NCI-H69 (cell line): ENCODE results near the gene PARPBP.
"Not testable (repeated sequence)": the region's sequence is repeated elsewhere in the genome, so short reads cannot be mapped to it uniquely, and the experiment has no call there.

ENCODE experiments used
- DNase-seq: peaks from one replicate; lab custom pipeline; 2025; lab: John Stamatoyannopoulos, UW

Gene PARPBP, protein sequence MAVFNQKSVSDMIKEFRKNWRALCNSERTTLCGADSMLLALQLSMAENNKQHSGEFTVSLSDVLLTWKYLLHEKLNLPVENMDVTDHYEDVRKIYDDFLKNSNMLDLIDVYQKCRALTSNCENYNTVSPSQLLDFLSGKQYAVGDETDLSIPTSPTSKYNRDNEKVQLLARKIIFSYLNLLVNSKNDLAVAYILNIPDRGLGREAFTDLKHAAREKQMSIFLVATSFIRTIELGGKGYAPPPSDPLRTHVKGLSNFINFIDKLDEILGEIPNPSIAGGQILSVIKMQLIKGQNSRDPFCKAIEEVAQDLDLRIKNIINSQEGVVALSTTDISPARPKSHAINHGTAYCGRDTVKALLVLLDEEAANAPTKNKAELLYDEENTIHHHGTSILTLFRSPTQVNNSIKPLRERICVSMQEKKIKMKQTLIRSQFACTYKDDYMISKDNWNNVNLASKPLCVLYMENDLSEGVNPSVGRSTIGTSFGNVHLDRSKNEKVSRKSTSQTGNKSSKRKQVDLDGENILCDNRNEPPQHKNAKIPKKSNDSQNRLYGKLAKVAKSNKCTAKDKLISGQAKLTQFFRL

DNA sequence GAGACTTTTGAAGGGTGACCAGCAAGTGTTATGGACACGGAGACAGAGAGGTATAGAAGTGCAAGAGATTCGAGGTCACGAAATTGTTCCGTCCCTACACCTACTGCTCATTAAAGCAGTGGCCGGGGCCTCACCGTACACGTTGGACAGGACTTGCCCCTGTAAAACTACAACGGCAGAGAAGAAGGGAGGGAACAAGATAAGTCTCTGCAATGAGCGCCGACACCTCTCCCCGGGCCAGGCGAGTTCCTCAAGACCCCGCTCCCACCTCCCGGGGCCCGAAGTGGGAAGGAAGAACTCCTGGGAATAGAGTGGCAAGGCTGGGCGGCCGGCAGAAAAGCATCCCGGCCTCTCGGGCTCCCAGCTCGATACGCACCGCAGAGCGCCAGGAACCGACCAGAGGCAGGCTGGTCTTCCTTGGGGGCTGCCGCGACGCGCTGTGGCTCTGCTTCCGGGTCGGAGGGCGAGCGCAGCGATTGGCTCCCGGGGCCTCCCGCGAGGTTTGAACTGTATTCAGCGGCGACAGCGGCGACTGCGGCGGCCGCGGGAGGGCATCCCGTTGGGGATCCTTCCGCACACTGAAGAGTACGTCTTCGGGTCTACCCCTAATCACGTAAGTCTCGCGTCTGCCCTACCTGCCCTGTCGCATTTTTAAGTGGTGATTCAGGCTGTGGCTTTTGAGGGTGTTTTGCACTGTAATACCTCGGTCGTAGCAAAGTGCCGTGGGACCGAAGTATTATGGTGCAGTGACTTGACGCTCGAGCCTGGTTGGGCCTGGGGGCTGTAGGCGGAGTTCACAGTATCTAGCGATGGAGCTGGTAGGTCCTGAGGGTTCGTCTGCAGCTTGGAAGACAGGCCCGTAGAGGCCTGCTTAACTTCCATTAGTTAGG is at the start of gene PARPBP, which contains the start of gene NUP37:
PARPBP (plus strand) TSS at position 510 of the 890 bp plus-strand sequence. CDS start 3,706 bp downstream, outside the sequence.
NUP37 (minus strand) TSS at position 441 of the 890 bp plus-strand sequence. CDS start 1,596 bp downstream, outside the sequence.
- DNase-seq: peak; percentile 97

DNA sequence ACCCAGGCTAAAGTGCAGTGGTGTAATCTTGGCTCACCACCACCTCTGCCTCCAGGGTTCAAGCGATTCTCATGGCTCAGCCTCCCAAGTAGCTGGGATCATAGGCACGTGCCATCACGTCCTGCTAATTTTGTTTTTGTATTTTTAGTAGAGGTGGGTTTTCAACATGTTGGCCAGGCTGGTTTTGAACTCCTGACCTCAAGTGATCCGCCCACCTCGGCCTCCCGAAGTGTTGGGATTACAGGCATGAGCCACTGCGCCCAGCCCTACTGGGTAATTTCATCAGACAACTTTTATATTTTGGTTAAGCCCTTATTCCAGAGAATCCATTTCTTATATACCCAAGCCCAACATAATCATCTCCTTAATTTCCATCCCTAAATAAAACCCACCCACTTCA is 47.9 kb upstream of the PARPBP start:
- DNase-seq: not testable (repeated sequence)

DNA sequence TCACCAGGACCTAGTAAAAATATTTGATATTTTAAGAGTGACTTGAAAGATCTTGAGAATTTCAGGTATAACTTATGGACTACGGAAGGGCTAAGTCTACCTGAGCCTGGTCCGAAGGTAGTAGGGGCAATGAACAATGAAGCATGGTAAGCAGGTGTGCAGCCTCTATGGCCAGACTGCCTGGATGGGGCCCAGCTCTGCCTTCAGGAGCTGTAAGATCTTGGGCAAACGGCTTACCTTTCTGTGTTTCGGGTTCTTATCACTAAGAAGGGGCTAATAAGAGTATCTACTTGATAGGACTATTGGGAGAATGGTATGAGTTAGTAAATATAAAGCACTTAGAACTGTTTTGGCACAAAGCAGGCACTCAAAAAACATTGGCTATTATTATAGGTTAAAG is 39.1 kb upstream of the PARPBP start:
- no peak for DNase-seq

DNA sequence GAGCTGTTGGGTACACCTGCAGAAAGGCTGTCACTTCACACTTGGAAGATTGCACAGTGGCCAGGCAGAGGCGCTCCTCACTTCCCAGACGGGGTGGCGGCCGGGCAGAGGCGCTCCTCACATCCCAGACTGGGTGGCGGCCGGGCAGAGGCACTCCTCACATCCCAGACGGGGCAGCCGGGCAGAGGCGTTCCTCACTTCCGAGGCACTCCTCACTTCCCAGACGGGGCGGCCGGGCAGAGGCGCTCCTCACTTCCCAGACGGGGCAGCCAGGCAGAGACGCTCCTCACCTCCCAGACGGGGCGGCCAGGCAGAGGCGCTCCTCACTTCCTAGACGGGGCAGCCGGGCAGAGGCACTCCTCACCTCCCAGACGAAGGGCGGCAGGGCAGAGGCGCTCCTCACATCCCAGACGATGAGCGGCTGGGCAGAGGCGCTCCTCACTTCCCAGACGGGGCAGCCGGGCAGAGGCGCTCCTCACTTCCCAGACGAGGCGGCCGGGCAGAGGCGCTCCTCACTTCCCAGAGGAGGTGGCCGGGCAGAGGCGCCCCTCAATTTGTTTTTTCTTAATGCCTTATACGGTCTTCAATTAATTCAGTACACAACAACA is 30.7 kb upstream of the PARPBP start:
- DNase-seq: not testable (repeated sequence)

- no peak for DNase-seq
Observed at GRCh38 chr12:102093319-102093718, 26.7 kb upstream of the PARPBP start.

DNA sequence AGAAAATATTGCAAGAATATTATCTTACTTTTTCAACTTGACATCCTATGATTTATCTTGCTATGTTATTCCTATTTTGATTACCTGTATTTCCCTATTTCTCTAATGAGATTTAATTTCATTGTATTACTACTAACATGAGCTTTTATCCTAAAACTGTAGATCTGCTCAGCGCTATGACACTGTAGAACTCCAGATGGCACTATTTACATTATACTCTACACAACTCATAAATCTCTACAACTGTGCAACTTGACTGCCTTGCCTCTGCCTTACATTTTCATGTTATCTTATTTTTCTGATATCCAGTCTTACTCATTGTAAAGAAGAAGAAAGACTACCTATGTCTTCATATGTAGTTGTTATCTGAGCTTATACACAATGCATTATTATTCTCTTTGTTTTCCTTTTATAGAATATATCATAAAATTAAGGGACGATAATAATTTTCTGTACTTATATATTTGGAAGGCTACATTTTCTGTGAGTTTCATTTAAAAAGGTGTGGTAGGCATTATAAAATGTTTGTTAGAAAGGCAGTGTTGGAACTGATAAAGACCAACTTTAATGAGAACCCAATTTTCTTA is 24.2 kb upstream of the PARPBP start:
- DNase-seq: peak; percentile 73

GRCh38 chr12:102096855-102097254 is 23.1 kb upstream of the PARPBP start:
- peak; percentile 79 for DNase-seq

- no peak for DNase-seq
Observed at GRCh38 chr12:102106905-102107304, 13.1 kb upstream of the PARPBP start.

DNA sequence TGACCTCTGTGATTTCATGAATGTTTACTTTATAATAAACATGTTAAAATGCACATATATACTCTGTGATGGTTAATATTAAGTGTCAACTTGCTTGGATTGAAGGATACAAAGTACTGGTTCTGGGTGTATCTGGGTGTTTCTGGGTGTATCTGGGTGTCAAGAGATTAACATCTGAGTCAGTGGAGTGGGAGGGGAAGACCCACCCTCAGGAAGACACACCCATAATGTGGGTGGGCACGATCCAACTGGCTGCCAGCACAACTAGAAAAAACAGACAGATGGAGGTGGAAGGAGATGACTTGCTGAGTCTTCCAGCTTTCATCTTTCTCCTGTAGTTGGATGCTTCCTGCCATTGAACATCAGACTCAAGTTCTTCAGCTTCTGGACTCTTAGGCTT is 12.0 kb upstream of the PARPBP start:
- DNase-seq: no peak

DNA sequence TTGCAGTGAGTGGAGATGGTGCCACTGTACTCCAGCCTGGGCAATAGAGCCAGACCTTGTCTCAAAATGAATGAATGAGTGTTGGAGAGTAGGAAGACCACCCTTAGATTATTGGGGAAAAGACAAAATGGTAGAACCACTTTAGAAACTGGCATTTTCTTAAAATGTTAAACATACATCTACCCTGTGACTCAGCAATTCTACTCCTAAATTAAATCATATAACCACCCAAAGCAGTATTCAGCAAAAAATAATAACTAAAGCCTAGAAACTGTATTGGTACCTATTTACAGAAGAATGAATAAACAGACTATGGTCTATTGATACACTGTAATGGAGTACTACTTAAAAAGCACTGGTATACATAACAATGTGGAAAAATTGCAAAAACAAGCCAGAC is 9.2 kb upstream of the PARPBP start:
- DNase-seq: no peak

DNA sequence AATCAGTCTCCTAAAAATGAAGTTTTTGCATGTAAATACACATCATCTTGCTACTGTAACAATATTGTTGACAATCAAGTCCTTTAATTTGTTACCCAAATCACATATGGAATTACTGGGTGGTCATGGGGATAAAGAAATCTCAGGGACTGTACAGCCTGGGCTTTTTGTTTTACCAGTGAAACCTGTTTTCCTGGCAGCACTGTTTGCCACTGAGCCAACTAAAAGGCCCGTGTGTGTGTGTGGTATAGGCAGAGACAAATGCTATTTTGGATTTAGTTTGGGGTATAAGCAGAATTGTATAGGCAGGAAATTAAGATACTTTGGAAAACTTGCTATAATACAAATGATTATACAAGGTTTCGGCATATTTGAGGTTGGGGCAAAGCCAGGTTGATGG is 5.8 kb upstream of the PARPBP start:
- no peak for DNase-seq

GRCh38 chr12:102116392-102116791 is 3.6 kb upstream of the PARPBP start:
- no peak for DNase-seq

DNA sequence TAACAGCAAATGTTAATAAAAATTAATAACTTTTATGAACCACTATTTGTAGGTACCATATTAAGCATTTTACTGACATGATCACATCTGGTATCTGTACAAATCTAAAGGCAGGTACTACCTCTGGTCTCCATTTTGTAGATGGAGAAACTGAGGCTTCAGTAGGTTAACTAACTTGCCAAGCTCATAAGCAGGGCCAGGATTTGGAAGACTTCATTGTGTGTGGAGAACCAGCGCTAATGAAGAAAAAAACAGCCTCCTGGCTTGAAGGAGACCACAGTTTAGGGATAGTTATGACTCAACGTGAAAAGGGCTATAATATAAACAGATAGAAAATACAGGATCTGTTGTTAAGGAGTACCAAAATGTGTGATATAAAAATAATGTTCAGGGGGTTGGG is 1.1 kb upstream of the PARPBP start:
- DNase-seq: no peak

DNA sequence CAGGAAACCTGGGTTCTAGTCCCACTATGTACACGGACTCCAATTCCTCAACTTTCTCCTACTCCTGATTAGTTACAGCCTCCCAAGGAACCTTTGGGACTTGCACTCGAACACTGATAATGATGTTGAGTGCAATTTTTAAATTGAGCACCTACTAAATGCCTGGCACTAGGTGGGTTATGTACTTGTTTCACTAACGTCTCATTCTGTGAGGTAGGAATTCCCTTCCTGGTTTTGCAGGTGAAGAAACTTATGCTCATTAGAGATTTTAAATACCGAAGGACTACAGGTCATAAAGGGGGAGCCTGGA is 536 bp downstream of the PARPBP start:
- DNase-seq: no peak

GRCh38 chr12:102120886-102121285 is 903 bp downstream of the PARPBP start:
- peak; percentile 68 for DNase-seq

GRCh38 chr12:102121328-102121727 is 1.3 kb downstream of the PARPBP start:
- not testable (repeated sequence) for DNase-seq

GRCh38 chr12:102130720-102131119 is 10.7 kb downstream of the PARPBP start:
- not testable (repeated sequence) for DNase-seq

DNA sequence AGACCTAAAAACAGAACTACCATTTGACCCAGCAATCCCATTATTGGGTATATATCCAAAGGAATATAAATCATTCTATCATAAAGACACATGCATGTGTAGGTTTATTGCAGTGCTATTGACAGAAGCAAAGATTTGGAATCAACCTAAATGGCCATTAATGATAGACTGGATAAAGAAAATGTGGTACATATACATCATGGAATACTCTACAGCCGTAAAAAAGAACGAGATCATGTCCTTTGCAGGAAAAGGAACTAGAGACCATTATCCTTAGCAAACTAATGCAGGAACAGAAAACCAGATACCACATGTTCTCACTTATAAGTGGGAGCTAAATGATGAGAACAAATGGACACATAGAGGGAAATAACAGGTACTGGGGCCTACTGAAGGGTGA is 11.5 kb downstream of the PARPBP start:
- DNase-seq: not testable (repeated sequence)

DNA sequence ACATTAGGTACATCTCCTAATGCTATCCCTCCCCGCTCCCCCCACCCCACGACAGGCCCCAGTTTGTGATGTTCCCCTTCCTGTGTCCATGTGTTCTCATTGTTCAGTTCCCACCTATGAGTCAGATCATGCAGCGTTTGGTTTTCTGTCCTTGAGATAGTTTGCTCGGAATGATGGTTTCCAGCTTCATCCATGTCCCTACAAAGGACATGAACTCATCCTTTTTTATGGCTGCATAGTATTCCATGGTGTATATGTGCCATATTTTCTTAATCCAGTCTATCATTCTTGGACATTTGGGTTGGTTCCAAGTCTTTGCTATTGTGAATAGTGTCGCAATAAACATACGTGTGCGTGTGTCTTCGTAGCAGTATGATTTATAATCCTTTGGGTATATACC is 17.6 kb downstream of the PARPBP start:
- DNase-seq: not testable (repeated sequence)

GRCh38 chr12:102142866-102143373 is 22.9 kb downstream of the PARPBP start:
- not testable (repeated sequence) for DNase-seq

DNA sequence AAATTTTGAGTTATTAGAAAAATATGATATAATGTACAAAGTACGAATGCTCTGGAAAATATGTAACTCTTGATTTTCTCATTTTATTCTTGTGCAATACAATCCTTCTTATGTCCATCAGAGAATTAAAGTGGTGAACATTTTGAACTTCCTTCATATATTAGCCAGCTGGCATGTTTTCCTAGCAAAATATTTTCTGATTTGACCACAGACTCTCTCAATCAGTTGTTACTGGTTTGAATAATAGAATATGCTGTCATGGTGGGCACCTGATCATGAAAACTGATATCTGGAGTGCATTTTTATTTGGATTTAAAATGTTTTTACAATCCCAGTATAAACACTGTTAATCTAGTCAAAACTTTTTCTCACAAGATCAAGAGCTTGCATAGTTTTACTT is 24.2 kb downstream of the PARPBP start:
- no peak for DNase-seq
